HG02884 (cell line): ENCODE measurements around the gene KCNG2.

ENCODE experiments used
- ATAC-seq: cut with Tn5 transposase; IDR thresholded peaks from one replicate; pipeline ENCODE4 v1.9.1; 2021; ENCODE audit warnings: mild to moderate bottlenecking, moderate library complexity; ENCODE audit not compliant: unreplicated experiment

The KCNG2 gene

GRCh38 chr18:79882522-79883241 lies 84.9 kb downstream of the KCNG2 start:
- ATAC-seq = no peak

GRCh38 chr18:79883461-79884293 lies 85.9 kb downstream of the KCNG2 start:
- no peak for ATAC-seq

GRCh38 chr18:79884294-79884962 lies 86.7 kb downstream of the KCNG2 start:
- no peak for ATAC-seq

- no peak for ATAC-seq
Observed at GRCh38 chr18:79884963-79885728, 87.4 kb downstream of the KCNG2 start.

- no peak for ATAC-seq
Observed at GRCh38 chr18:79887181-79888000, 89.7 kb downstream of the KCNG2 start.

- no peak for ATAC-seq
Observed at GRCh38 chr18:79888016-79888415, 90.3 kb downstream of the KCNG2 start.

GRCh38 chr18:79889569-79889968 lies 91.8 kb downstream of the KCNG2 start:
- no peak for ATAC-seq

GRCh38 chr18:79890674-79891073 lies 92.9 kb downstream of the KCNG2 start:
- ATAC-seq = no peak

GRCh38 chr18:79896738-79897137 lies 99.0 kb downstream of the KCNG2 start:
- ATAC-seq = no peak

GRCh38 chr18:79897940-79898625 lies 100.3 kb downstream of the KCNG2 start:
- ATAC-seq = no peak

GRCh38 chr18:79898952-79899608 lies 101.3 kb downstream of the KCNG2 start:
- ATAC-seq = no peak

- no peak for ATAC-seq
Observed at GRCh38 chr18:79899609-79900445, 102.1 kb downstream of the KCNG2 start.

- no peak for ATAC-seq
Observed at GRCh38 chr18:79900610-79901570, 103.2 kb downstream of the KCNG2 start.

- no peak for ATAC-seq
Observed at GRCh38 chr18:79901665-79902064, 103.9 kb downstream of the KCNG2 start.

GRCh38 chr18:79902075-79902474 lies 104.3 kb downstream of the KCNG2 start:
- no peak for ATAC-seq

- no peak for ATAC-seq
Observed at GRCh38 chr18:79902640-79903039, 104.9 kb downstream of the KCNG2 start.

GRCh38 chr18:79903071-79903635 lies 105.4 kb downstream of the KCNG2 start:
- no peak for ATAC-seq
